Stimulated activated CD8-positive, alpha-beta memory T cell treated with anti-CD3 and anti-CD28 coated beads, Interleukin-7, amount 100 ng/mL, for 48 hours (primary cell): ENCODE data around the gene PTN.

Experiments
- DNase-seq, 2 donors: peaks; one replicate each; pipeline ENCODE4 v3.0.0-alpha.2; 2020; ENCODE audit warnings: low read depth in 1 of 2; ENCODE audit errors: extremely low read depth in 1 of 2

The PTN gene, protein sequence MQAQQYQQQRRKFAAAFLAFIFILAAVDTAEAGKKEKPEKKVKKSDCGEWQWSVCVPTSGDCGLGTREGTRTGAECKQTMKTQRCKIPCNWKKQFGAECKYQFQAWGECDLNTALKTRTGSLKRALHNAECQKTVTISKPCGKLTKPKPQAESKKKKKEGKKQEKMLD

DNA sequence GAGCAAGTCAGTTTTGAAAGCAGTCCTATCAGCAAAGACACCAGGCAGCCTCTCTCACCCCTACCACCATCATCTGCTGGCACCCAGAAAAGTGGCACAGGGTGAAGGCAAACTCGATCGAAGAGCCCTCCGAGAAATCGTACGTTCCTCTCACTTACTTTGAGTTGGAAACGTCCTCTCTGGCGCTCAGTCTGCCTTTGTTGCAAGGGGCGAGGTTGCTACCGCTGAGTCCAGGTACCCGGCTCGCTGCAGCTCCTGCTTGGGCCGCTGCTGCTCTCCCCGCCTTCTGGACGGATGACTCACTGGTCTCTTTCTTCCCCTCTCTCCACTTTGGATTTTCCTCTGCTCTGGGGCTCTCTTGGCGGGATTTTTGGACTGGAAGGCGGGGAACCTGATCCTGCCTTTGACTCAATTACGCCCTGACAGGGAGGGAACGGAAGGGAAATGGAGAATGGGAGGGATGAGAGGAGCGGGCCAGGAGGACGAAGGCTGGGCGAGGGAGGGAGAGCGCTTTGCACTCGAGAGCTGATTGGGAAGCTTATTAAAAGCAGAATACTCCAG lies at the start of gene PTN:
Gene PTN, minus strand, starts transcription at position 453 of the 561 bp plus-strand sequence. CDS start 88,760 bp downstream, outside the sequence.
- DNase-seq: no peak

GRCh38 chr7:137390076-137390475 lies 46.5 kb upstream of the PTN start:
- DNase-seq: no peak

GRCh38 chr7:137388916-137389315 lies 45.4 kb upstream of the PTN start:
- no peak for DNase-seq

GRCh38 chr7:137386966-137387365 lies 43.4 kb upstream of the PTN start:
- DNase-seq: no peak

- no peak for DNase-seq
Measured at GRCh38 chr7:137381045-137381444, 37.5 kb upstream of the PTN start.

GRCh38 chr7:137373507-137373906 lies 30.0 kb upstream of the PTN start:
- DNase-seq: no peak

DNA sequence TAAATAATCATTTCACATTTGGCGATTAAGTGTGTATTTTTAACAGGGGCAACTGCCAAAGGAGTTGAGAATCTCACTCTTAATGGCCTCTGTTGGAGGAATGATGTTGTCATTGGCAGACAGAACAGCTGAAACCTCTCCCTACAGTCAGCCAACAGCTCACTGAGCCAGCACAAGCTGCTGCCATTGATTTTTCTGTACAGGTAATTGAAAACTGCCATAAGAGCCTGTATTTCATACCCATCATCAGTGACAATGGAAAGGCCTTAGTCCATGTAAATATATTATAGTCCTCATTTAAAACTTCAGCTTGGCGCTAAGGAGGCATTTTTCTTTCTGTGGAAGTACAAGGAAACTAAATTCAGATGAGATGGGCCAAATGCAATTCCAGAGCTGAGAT lies 28.1 kb upstream of the PTN start:
- DNase-seq: no peak

- no peak for DNase-seq
Measured at GRCh38 chr7:137366995-137367394, 23.5 kb upstream of the PTN start.

DNA sequence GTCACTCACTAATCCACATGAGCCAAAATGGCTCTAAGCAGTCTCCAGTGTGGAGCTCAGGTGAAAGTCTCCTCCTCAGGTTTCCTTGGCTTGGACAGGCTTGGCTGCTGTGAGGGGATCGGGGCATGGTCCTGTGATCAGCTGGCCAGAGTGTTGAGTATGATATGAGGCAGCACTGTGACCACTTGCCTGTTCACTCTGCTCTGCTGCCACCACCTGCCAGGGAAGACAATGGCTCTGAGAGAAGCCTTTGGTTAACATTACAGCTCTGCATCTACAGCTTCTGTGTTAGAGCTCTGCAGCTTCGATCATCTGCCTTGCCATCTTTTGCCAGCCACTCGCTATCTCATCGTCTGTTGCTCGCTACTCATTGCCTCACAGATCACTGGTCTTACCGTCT lies 20.1 kb upstream of the PTN start:
- no peak for DNase-seq

DNA sequence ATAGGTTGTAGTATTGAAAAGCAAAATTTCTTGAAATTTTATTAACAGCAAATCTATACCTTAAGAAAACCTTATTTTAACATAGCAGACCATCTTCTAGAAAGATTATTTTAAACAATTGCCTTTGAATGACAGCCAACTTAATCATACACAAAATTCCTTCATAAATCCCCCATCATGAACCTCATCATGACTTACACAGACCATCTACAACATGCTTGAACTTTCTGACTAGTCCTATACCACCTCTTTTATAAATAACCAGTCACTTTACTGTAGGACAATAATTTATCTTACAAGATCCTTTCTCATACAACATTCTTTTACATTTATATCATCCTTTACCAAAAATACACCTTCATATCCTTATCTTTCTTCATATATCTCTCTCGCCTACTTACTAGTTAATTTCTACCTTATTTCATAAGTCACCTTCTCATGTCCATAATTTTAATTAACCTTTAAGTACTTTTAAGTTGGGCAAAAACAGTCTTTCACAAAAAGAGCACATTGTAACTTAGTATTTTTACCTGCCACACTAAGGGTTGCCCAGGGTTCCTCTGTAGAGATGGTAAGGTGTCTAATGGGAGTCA lies 16.6 kb upstream of the PTN start:
- no peak for DNase-seq

DNA sequence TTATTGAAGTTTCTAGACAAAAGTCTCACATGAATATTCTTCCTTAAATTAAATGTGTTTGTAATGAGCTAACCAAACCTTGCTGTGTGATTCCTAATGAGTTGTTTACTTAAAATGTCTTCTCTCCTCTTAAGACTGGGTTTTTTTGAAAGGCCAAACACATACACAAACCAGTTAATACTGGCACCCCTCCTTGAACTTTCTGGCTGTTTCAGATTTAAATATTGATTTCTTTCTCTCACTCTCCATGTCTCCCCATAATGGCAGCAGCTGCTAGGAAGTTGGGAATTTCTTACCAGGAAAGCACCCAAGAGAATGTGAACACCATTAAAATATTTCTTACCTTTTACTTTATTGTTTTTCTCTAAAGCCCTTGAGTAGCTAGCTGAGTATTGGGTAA lies 11.4 kb upstream of the PTN start:
- DNase-seq: no peak

DNA sequence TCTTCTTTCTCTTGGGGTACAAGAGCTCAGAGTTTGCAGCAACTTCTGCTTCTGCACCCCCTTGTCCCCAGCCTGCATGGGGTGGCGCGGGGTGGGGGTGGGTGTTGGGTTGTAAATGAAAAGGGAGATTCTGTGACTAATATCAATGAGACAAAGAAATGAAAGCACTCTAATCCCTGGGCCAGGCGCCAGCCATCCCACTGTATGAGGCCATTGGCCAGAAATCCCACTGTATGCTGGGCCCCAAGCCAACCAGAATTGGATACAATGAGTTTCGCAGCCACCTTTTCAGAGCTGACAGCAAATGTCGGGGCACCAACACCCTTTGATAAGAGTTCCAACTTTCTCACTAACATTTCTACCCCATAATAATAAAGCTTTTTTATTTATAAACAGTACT lies 10.9 kb upstream of the PTN start:
- DNase-seq: no peak

GRCh38 chr7:137351941-137352340 lies 8.4 kb upstream of the PTN start:
- no peak for DNase-seq

DNA sequence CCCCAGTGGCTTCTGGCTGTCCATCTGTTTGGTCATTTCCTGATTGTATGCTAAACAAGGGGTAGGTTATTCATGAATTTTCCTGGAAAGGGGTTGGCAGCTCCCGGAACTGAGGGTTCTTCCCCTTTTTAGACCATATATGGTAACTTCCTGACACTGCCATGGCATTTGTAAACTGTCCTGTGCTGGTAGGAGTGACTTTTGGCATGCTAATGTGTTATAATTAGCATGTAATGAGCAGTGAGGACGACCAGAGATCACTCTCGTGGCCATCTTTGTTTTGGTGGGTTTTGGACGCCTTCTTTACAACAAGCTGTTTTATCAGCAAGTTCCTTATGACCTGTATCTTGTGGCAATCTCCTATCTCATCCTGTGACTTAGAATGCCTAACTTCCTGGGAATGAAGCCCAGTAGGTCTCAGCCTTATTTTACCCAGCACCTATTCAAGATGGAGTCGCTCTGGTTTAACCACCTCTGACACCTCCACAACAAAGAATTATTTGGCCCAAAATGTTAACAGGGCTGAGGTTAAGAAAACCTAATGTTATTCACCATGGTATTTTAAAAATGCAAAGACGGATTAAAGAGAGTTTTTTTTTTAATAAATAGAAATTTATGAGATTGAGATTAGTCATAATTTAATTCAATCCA lies 2.4 kb upstream of the PTN start:
- DNase-seq: no peak

DNA sequence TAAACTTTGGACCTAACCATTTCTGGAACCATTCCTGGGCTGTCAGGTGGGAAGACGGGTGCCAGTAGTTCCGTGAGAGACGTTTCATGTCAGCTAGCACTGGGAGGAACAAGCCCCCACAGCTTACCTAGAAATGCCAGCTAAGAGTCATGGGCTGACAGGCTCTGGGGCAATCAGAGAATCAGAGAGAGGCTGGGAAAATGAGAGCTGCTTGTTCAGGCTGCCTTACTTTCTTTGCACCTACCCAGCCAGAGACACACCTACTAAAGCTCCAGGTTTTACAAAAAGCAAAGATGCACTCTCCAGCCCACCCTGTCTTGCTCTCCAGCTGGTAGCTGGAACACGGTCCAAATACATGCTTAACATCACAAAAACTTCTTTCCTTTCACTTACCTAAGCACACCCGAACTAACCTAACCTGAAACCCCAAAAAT lies 688 bp downstream of the PTN start:
- no peak for DNase-seq

DNA sequence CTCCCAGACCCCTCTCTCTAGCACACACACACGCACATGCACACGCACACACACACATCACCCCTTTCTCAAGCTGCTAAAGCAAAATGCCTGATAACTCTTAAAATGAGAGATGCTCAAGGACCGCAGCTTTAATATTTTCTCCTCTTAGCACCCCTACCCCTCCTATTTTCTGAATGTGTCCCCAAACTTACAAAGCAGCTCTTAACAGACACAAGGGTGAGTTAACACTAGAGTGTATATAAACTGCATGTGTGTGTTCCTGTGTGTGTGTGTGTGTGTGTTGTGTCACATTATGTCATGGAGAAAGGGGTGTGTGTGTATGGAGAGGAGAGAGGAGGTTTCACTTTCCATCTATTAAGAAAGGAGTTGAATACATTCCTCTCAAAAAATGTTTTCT lies 1.3 kb downstream of the PTN start:
- no peak for DNase-seq

DNA sequence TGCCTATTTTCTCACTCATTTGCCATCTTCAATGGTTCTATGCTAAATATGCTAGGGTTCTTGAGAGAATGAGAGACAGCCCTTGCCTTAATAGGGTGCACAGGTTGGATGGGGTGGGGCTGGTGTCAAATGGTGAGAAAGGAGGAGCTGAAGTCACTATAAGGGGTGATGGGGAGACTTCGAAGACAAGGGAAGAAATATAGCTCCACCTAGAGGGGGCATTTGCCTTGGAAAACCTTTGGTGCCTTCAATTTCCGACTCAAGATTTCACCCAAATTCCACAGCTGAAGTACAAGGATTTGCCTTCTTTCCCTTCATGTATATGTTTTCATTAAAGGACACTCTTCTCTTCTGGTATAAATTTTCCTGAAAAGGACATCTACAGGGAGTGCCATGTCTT lies 5.6 kb downstream of the PTN start:
- no peak for DNase-seq

DNA sequence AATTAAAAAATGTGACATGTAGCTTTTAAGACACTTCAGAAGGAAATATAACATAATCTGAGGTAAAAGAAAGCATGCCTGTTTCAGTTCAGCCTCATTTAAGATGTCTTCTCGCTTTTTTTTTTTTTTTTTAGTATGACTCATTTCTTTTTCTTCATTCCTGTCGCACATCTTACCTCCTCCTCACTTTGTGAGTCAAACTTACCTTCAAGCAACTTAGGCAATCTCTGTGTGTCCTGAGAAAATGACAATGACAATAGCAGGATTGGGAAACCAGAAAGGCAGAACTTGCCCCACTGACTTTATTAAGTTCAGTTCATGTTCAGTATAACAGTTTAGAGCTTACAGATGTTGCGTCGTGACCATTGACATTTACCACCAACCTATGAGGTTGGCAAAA lies 7.7 kb downstream of the PTN start:
- no peak for DNase-seq

- no peak for DNase-seq
Measured at GRCh38 chr7:137331378-137331777, 12.2 kb downstream of the PTN start.

DNA sequence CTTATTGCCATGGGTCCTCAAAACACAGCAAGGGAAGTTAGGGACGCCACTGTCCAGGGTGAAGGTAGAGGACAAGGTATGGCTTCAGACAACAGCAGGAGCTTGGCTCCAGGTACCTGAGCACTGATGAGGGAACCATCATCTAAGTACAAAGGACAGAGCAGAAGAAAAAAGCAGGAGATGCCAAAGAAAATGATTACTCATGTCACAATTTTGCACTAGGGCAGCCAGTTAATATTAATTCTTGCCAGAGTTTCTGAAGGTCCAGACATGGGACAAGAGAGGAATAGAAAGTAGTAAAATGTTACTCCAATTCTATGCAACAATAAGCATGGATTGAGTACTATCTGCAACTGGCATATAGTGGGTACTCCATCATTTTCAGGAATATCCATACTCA lies 14.1 kb downstream of the PTN start:
- DNase-seq: no peak

GRCh38 chr7:137328373-137329120 lies 15.0 kb downstream of the PTN start:
- DNase-seq: no peak

DNA sequence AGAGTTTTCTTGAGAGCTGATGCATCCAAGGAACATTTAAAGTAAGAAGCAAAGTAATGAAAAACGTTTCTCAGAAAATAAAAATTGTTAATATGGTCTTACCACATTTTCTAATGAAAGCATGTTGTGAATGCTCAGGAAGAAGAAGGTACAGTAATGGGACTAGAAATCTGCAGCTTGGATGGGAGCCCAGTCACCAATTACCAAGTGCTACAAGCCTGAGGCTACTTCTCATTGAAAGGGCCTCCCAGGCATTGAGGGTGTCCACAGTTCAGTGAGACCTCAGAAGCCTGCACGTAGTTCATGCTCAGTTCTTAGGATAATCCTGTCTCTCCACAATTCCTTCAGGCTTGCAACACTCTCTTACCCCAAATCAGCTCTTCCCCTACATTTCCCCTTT lies 17.6 kb downstream of the PTN start:
- no peak for DNase-seq
